C4-2B (cell line): ENCODE results near the gene FAM20A.
A peak's percentile ranks its signal among the peaks of the same experiment; 100 is the strongest.
"Not testable (repeated sequence)": the region's sequence is repeated elsewhere in the genome, so short reads cannot be mapped to it uniquely, and the experiment has no call there.

Experiments used
- H3K27ac ChIP-seq: fragments of 450-650 bp; 2 replicates; pipeline ENCODE4 v1.5.1; 2017
- CTCF ChIP-seq: fragments of 450-650 bp; conservative IDR thresholded peaks from 2 replicates; pipeline ENCODE4 v1.5.1; 2017; ENCODE audit warnings: mild to moderate bottlenecking
- ZFX ChIP-seq: fragments of 450-650 bp; IDR thresholded peaks from 2 replicates; pipeline ENCODE4 v1.6.1; 2017

FAM20A gene

GRCh38 chr17:68533887-68534694, 67.1 kb downstream of the FAM20A start:
- no peak overlapping the region for H3K27ac ChIP-seq
- TF ChIP-seq ZFX, result no peak
- peak; percentile 57 for TF ChIP-seq CTCF

- TF ChIP-seq CTCF, result no peak
- TF ChIP-seq ZFX, result no peak
- H3K27ac ChIP-seq, result no peak overlapping the region
These were observed 68.3 kb downstream of the FAM20A start for GRCh38 chr17:68532826-68533225.

- TF ChIP-seq ZFX (no peak), CTCF (no peak)
These were observed 69.9 kb downstream of the FAM20A start for GRCh38 chr17:68531252-68531651.

GRCh38 chr17:68527314-68527713, 73.9 kb downstream of the FAM20A start:
- TF ChIP-seq ZFX, result no peak
- no peak overlapping the region for H3K27ac ChIP-seq

More at GRCh38 chr17:68531252-68531651, 69.9 kb downstream of the FAM20A start:
- no peak overlapping the region for H3K27ac ChIP-seq

- H3K27ac ChIP-seq, result no peak overlapping the region
- TF ChIP-seq ZFX (no peak), CTCF (no peak)
These were observed 74.6 kb downstream of the FAM20A start for GRCh38 chr17:68526548-68526947.

GRCh38 chr17:68522266-68522665, 78.9 kb downstream of the FAM20A start:
- no peak for TF ChIP-seq ZFX
- TF ChIP-seq CTCF, result no peak
- no peak overlapping the region for H3K27ac ChIP-seq

GRCh38 chr17:68519911-68520310, 81.3 kb downstream of the FAM20A start:
- no peak overlapping the region for H3K27ac ChIP-seq
- no peak for TF ChIP-seq ZFX
- TF ChIP-seq CTCF, result no peak

- not testable (repeated sequence) for H3K27ac ChIP-seq
These were observed 82.1 kb downstream of the FAM20A start for GRCh38 chr17:68519051-68519450.
